Neuronal stem cell (in vitro differentiated cells): ENCODE results near the gene DENND1B.

ENCODE experiments used
- DNase-seq: peaks from one replicate; pipeline ENCODE4 v3.0.0-alpha.2; 2013; ENCODE audit warnings: low spot score
- H2AFZ ChIP-seq: one replicate; pipeline ENCODE4 v1.6.1; 2013; ENCODE audit warnings: mild to moderate bottlenecking, low read length, inconsistent platforms
- H2AK5ac ChIP-seq: 2 replicates; pipeline ENCODE4 v1.6.1; 2013; ENCODE audit warnings: low read depth, mild to moderate bottlenecking, inconsistent platforms, low read length, moderate library complexity, mixed read lengths
- H2BK120ac ChIP-seq: 2 replicates; pipeline ENCODE4 v1.6.1; 2013; ENCODE audit warnings: low read depth, mild to moderate bottlenecking, inconsistent platforms, low read length, moderate library complexity, mixed read lengths
- H2BK12ac ChIP-seq: one replicate; pipeline ENCODE4 v1.6.1; 2013; ENCODE audit warnings: low read length, inconsistent platforms
- H2BK15ac ChIP-seq: 2 replicates; pipeline ENCODE4 v1.6.1; 2013; ENCODE audit warnings: mild to moderate bottlenecking, low read length, inconsistent platforms, mixed read lengths
- H2BK5ac ChIP-seq: one replicate; pipeline ENCODE4 v1.6.1; 2013; ENCODE audit warnings: inconsistent platforms, mild to moderate bottlenecking, low read length, moderate library complexity
- H3K14ac ChIP-seq: one replicate; pipeline ENCODE4 v1.6.1; 2013; ENCODE audit warnings: low read length, inconsistent platforms
- H3K18ac ChIP-seq: 2 replicates; pipeline ENCODE4 v1.6.1; 2013; ENCODE audit warnings: low read length, inconsistent platforms
- H3K23ac ChIP-seq: 2 replicates; pipeline ENCODE4 v1.6.1; 2013; ENCODE audit warnings: low read depth, mild to moderate bottlenecking, mixed read lengths, low read length, inconsistent platforms; ENCODE audit not compliant: poor library complexity
- H3K27ac ChIP-seq: replicated peaks from 3 replicates; pipeline ENCODE4 v1.5.1; 2013; ENCODE audit warnings: low read length, inconsistent platforms
- H3K27me3 ChIP-seq, 3 experiments: 2 replicates each; pipeline ENCODE4 v1.6.1; 2013; ENCODE audit warnings: low read length in 3 of 3, mild to moderate bottlenecking in 2 of 3, inconsistent platforms in 1 of 3, low read depth in 1 of 3, mixed read lengths in 1 of 3, moderate library complexity in 1 of 3; ENCODE audit not compliant: control insufficient read depth in 3 of 3, insufficient read depth in 3 of 3
- H3K36me3 ChIP-seq, 2 donors: replicated peaks in 1 of 2; 2 replicates each; pipeline ENCODE4 v1.6.1; 2013; ENCODE audit warnings: low read length in 2 of 2; ENCODE audit not compliant: control insufficient read depth in 2 of 2, insufficient read depth in 2 of 2
- H3K4ac ChIP-seq: 2 replicates; pipeline ENCODE4 v1.6.1; 2013; ENCODE audit warnings: inconsistent platforms, mild to moderate bottlenecking, low read length, moderate library complexity
- H3K4me1 ChIP-seq, 2 donors: 1 replicate in 1 of 2; 2 replicates in 1 of 2; pipeline ENCODE4 v1.6.1; 2013; ENCODE audit warnings: low read length in 2 of 2, low read depth in 1 of 2; ENCODE audit not compliant: control insufficient read depth in 2 of 2, insufficient read depth in 1 of 2
- H3K4me2 ChIP-seq: one replicate; pipeline ENCODE4 v1.6.1; 2013; ENCODE audit warnings: mild to moderate bottlenecking, low read length, inconsistent platforms; ENCODE audit not compliant: insufficient read depth, poor library complexity, severe bottlenecking
- H3K4me3 ChIP-seq, 2 donors: 2 replicates each; pipeline ENCODE4 v1.5.1; 2013; ENCODE audit warnings: low read length in 2 of 2, mild to moderate bottlenecking in 2 of 2, inconsistent platforms in 1 of 2, moderate library complexity in 1 of 2
- H3K79me1 ChIP-seq: one replicate; pipeline ENCODE4 v1.6.1; 2013; ENCODE audit warnings: low read depth, mild to moderate bottlenecking, inconsistent platforms, low read length, moderate library complexity
- H3K9ac ChIP-seq: one replicate; pipeline ENCODE4 v1.6.1; 2013; ENCODE audit warnings: mild to moderate bottlenecking, low read depth, low read length, inconsistent platforms; ENCODE audit not compliant: poor library complexity
- H3K9me3 ChIP-seq, 2 donors: replicated peaks in 1 of 2; 2 replicates each; pipeline versions ENCODE3 to v1.6.1; 2013; ENCODE audit warnings: low read length in 2 of 2, mild to moderate bottlenecking in 2 of 2, inconsistent platforms in 1 of 2, low read depth in 1 of 2, mixed read lengths in 1 of 2, moderate library complexity in 1 of 2; ENCODE audit not compliant: control insufficient read depth in 2 of 2, insufficient read depth in 1 of 2
- H4K8ac ChIP-seq: one replicate; pipeline ENCODE4 v1.6.1; 2013; ENCODE audit warnings: low read depth, mild to moderate bottlenecking, inconsistent platforms, low read length, moderate library complexity
- H4K91ac ChIP-seq: one replicate; pipeline ENCODE4 v1.6.1; 2013; ENCODE audit warnings: low read length, low read depth, mild to moderate bottlenecking, inconsistent platforms; ENCODE audit not compliant: poor library complexity
- WGBS, 2 donors: extraction: QIAGEN DNeasy Blood & Tissue Kit; methylation state at CpG; one replicate each; pipeline ENCODE4 v1.1.7; 2013; ENCODE audit warnings: missing lambda C conversion rate in 2 of 2, mixed read lengths in 1 of 2; ENCODE audit not compliant: insufficient read length in 2 of 2, insufficient replicate concordance in 1 of 2; ENCODE audit errors: extremely low coverage in 2 of 2; 5-methylcytosine and 5-hydroxymethylcytosine counted together

DENND1B gene

DNA sequence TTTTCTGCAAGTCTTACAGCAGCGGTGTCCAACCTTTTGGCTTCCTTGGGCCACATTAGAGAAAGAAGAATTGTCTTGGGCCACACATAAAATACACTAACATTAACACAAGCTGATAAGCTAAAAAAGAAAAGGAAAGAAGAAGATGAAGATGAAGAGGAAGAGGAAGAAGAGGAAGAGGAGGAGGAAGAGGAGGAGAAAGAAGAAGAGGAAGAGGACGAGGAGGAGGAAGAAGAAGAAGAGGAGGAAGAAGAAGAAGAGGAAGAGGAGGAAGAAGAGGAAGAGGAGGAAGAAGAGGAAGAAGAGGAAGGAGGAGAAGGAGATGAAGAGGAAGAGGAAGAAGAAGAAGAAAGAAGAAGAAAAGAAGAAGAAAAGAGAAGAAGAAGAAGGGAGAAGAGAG lies 230.7 kb downstream of the DENND1B start:
- no peak overlapping the region for H2BK5ac ChIP-seq
- H2AK5ac ChIP-seq: no peak overlapping the region
- H3K79me1 ChIP-seq: no peaks in the 10 kb centered on the region
- no peaks in the 10 kb centered on the region for H3K9me3 ChIP-seq
- no peak overlapping the region for H2BK12ac ChIP-seq
- H3K14ac ChIP-seq: no peak overlapping the region
- no peak overlapping the region for H3K4me3 ChIP-seq
- no peak overlapping the region for H3K4ac ChIP-seq
- WGBS, 2 donors: no CpG with 5 or more reads among the region's 2 CpGs
- no peak overlapping the region for H3K9ac ChIP-seq
- H3K36me3 ChIP-seq: no peaks in the 10 kb centered on the region
- H3K27ac ChIP-seq: no peak overlapping the region
- H3K18ac ChIP-seq: no peak overlapping the region
- H3K23ac ChIP-seq: no peak overlapping the region
- H4K91ac ChIP-seq: no peak overlapping the region
- H3K4me2 ChIP-seq: no peak overlapping the region
- no peaks in the 10 kb centered on the region for H3K4me1 ChIP-seq
- no peak overlapping the region for H2BK120ac ChIP-seq
- H2AFZ ChIP-seq: no peak overlapping the region
- H2BK15ac ChIP-seq: no peak overlapping the region
- no peaks in the 10 kb centered on the region for H3K27me3 ChIP-seq
- no peak for DNase-seq
- no peak overlapping the region for H4K8ac ChIP-seq

- no CpG with 5 or more reads among the region's 3 CpGs for WGBS, 2 donors
- no peaks in the 10 kb centered on the region for H3K9me3 ChIP-seq
- H2BK15ac ChIP-seq: no peak overlapping the region
- no peak overlapping the region for H2BK120ac ChIP-seq
- no peak overlapping the region for H4K8ac ChIP-seq
- no peak for DNase-seq
- no peaks in the 10 kb centered on the region for H3K27me3 ChIP-seq
- H3K18ac ChIP-seq: no peak overlapping the region
- no peak overlapping the region for H2AFZ ChIP-seq
- H3K14ac ChIP-seq: no peak overlapping the region
- H2BK12ac ChIP-seq: no peak overlapping the region
- H3K79me1 ChIP-seq: no peaks in the 10 kb centered on the region
- H3K4me1 ChIP-seq: no peaks in the 10 kb centered on the region
- H3K4me3 ChIP-seq: no peak overlapping the region
- no peak overlapping the region for H2BK5ac ChIP-seq
- no peak overlapping the region for H3K27ac ChIP-seq
- H3K4ac ChIP-seq: no peak overlapping the region
- no peaks in the 10 kb centered on the region for H3K36me3 ChIP-seq
- no peak overlapping the region for H3K23ac ChIP-seq
- H2AK5ac ChIP-seq: no peak overlapping the region
- no peak overlapping the region for H4K91ac ChIP-seq
- H3K4me2 ChIP-seq: no peak overlapping the region
- no peak overlapping the region for H3K9ac ChIP-seq
Observed at GRCh38 chr1:197544130-197544529, 231.2 kb downstream of the DENND1B start.

DNA sequence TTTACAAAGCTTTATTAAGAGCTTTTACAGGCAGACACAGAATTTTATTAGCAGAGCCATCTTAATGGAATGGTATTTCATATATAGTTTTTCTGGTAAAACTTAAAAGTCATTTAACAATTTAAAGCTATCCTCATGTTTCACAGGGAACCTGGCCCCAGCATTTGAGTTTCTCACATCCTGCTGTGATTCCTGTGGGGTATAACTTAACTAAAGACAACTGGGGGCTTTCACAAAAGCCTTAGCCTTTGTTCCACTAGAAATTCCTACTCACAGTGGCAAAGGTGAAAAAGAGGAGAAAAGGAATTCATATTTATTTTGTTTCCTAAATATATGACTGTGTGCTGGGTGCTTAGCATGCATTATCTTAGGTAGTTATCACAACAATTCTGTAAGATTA lies 233.9 kb downstream of the DENND1B start:
- H2BK12ac ChIP-seq: no peak overlapping the region
- H3K9ac ChIP-seq: no peak overlapping the region
- H4K91ac ChIP-seq: no peak overlapping the region
- no peak overlapping the region for H3K4ac ChIP-seq
- H3K4me1 ChIP-seq: no peaks in the 10 kb centered on the region
- H3K4me3 ChIP-seq: no peak overlapping the region
- H3K18ac ChIP-seq: no peak overlapping the region
- H3K27ac ChIP-seq: no peak overlapping the region
- H2BK5ac ChIP-seq: no peak overlapping the region
- H3K23ac ChIP-seq: no peak overlapping the region
- H3K79me1 ChIP-seq: no peaks in the 10 kb centered on the region
- no peak overlapping the region for H3K14ac ChIP-seq
- DNase-seq: peak; percentile 12
- no peaks in the 10 kb centered on the region for H3K27me3 ChIP-seq
- H2BK120ac ChIP-seq: no peak overlapping the region
- H3K9me3 ChIP-seq: no peaks in the 10 kb centered on the region
- no peaks in the 10 kb centered on the region for H3K36me3 ChIP-seq
- H4K8ac ChIP-seq: no peak overlapping the region
- H2AFZ ChIP-seq: no peak overlapping the region
- H3K4me2 ChIP-seq: no peak overlapping the region
- no peak overlapping the region for H2BK15ac ChIP-seq
- no peak overlapping the region for H2AK5ac ChIP-seq

GRCh38 chr1:197526736-197527371 lies 248.4 kb downstream of the DENND1B start:
- no peak for DNase-seq
- H3K79me1 ChIP-seq: no peaks in the 10 kb centered on the region
- no CpG with 5 or more reads among the region's 4 CpGs for WGBS, 2 donors

More at GRCh38 chr1:197526736-197527371, 248.4 kb downstream of the DENND1B start:
- H2BK5ac ChIP-seq: no peak overlapping the region
- H3K27me3 ChIP-seq: no peaks in the 10 kb centered on the region
- no peak overlapping the region for H3K27ac ChIP-seq
- H3K4me1 ChIP-seq: peaks cover 0 to 1% of the 10 kb centered on the region in 2 donors
- H3K4me2 ChIP-seq: no peak overlapping the region
- H3K4me3 ChIP-seq: no peak overlapping the region
- H2AFZ ChIP-seq: no peak overlapping the region
- no peak overlapping the region for H2AK5ac ChIP-seq
- no peak overlapping the region for H3K9ac ChIP-seq
- no peaks in the 10 kb centered on the region for H3K36me3 ChIP-seq
- H2BK12ac ChIP-seq: no peak overlapping the region
- H4K8ac ChIP-seq: no peak overlapping the region
- H3K4ac ChIP-seq: no peak overlapping the region
- no peak overlapping the region for H3K14ac ChIP-seq
- H4K91ac ChIP-seq: no peak overlapping the region
- no peak overlapping the region for H3K18ac ChIP-seq
- H3K9me3 ChIP-seq: no peaks in the 10 kb centered on the region
- H3K23ac ChIP-seq: no peak overlapping the region
- H2BK15ac ChIP-seq: no peak overlapping the region
- H2BK120ac ChIP-seq: no peak overlapping the region
